IMR-90 (cell line): ENCODE data around the gene LEPR. TPM values are rescaled to one million over a fixed set of nuclear protein-coding genes. Genes with fewer than 3 reads are reported as not detected.

Experiments
- ATAC-seq: fragments of 200-7000 bp; cut with Tn5 transposase; 2 replicates; pipeline ENCODE4 v1.9.1; 2020; ENCODE audit warnings: low read depth, mild to moderate bottlenecking, moderate library complexity
- BruUV-seq: library from RNA; stranded (reverse); fragments of 400-500 nt; replicated peaks from 2 replicates; lab custom pipeline; 2021; lab: Mats Ljungman, UMichigan
- CTCF ChIA-PET: fragments of 300-600 bp; formaldehyde crosslinking; extraction: SDS; loops from one replicate; lab custom pipeline; 2021; ENCODE audit warnings: antibody characterized with exemption; lab: Yijun Ruan, JAX
- POLR2A ChIA-PET: fragments of 300-600 bp; sonication (Branson Sonifier 250); formaldehyde crosslinking; loops from one replicate; lab custom pipeline; 2022; ENCODE audit warnings: antibody characterized with exemption; ENCODE audit not compliant: unreplicated experiment; lab: Charles Lee
- DNase-seq: peaks from one replicate; pipeline ENCODE4 v3.0.0; 2013
- H2AFZ ChIP-seq: replicated peaks from 2 replicates; pipeline ENCODE3; 2013; ENCODE audit warnings: low read length, mild to moderate bottlenecking; ENCODE audit not compliant: poor library complexity
- H2AK5ac ChIP-seq: 2 replicates; pipeline ENCODE4 v1.6.1; 2013; ENCODE audit warnings: low read depth, low read length, inconsistent platforms
- H2AK9ac ChIP-seq: replicated peaks from 2 replicates; pipeline ENCODE3; 2013; ENCODE audit warnings: mild to moderate bottlenecking, low read depth, low read length, moderate library complexity; ENCODE audit not compliant: poor library complexity
- H2BK120ac ChIP-seq: 2 replicates; pipeline ENCODE4 v1.6.1; 2013; ENCODE audit warnings: low read depth, low read length, inconsistent platforms
- H2BK15ac ChIP-seq: 3 replicates; pipeline ENCODE4 v1.6.1; 2013; ENCODE audit warnings: low read depth, low read length, inconsistent platforms
- H2BK20ac ChIP-seq: 2 replicates; pipeline ENCODE4 v1.6.1; 2013; ENCODE audit warnings: low read depth, mild to moderate bottlenecking, inconsistent platforms, low read length, moderate library complexity
- H2BK5ac ChIP-seq: 2 replicates; pipeline ENCODE4 v1.6.1; 2013; ENCODE audit warnings: mild to moderate bottlenecking, low read depth, low read length, inconsistent platforms; ENCODE audit not compliant: poor library complexity, severe bottlenecking
- H3K14ac ChIP-seq: replicated peaks from 2 replicates; pipeline ENCODE4 v1.6.1; 2013; ENCODE audit warnings: low read depth, low read length, inconsistent platforms
- H3K18ac ChIP-seq: 2 replicates; pipeline ENCODE4 v1.6.1; 2013; ENCODE audit warnings: low read depth, low read length, control low read depth
- H3K23ac ChIP-seq: 2 replicates; pipeline ENCODE4 v1.6.1; 2013; ENCODE audit warnings: low read depth, low read length, inconsistent platforms
- H3K27ac ChIP-seq: 2 replicates; pipeline ENCODE4 v1.5.1; 2013; ENCODE audit warnings: mild to moderate bottlenecking, control low read depth, low read length; ENCODE audit not compliant: insufficient read depth
- H3K27me3 ChIP-seq: 2 replicates; pipeline ENCODE4 v1.6.1; 2013; ENCODE audit warnings: low read length; ENCODE audit not compliant: control insufficient read depth, insufficient read depth
- H3K36me3 ChIP-seq: 2 replicates; pipeline ENCODE4 v1.6.1; 2013; ENCODE audit warnings: low read length, mixed read lengths; ENCODE audit not compliant: control insufficient read depth, insufficient read depth
- H3K4ac ChIP-seq: 2 replicates; pipeline ENCODE4 v1.6.1; 2013; ENCODE audit warnings: low read depth, low read length, inconsistent platforms
- H3K4me1 ChIP-seq: 2 replicates; pipeline ENCODE4 v1.6.1; 2013; ENCODE audit warnings: low read length, mixed read lengths; ENCODE audit not compliant: control insufficient read depth, insufficient read depth
- H3K4me2 ChIP-seq: 2 replicates; pipeline ENCODE4 v1.6.1; 2013; ENCODE audit warnings: low read depth, mild to moderate bottlenecking, control low read depth, low read length, moderate library complexity
- H3K4me3 ChIP-seq: 2 replicates; pipeline ENCODE4 v1.5.1; 2013; ENCODE audit warnings: low read depth, mild to moderate bottlenecking, control low read depth, low read length, moderate library complexity; ENCODE audit not compliant: insufficient read depth
- H3K56ac ChIP-seq: 2 replicates; pipeline ENCODE4 v1.6.1; 2013; ENCODE audit warnings: low read length, inconsistent platforms; ENCODE audit not compliant: insufficient read depth; ENCODE audit errors: extremely low read depth
- H3K79me1 ChIP-seq, 2 experiments: 2 replicates each; pipeline ENCODE4 v1.6.1; 2013; ENCODE audit warnings: low read length in 2 of 2, inconsistent platforms in 1 of 2, low read depth in 1 of 2
- H3K9ac ChIP-seq: 2 replicates; pipeline ENCODE4 v1.6.1; 2013; ENCODE audit warnings: low read depth, low read length, control low read depth
- H3K9me1 ChIP-seq: 2 replicates; pipeline ENCODE4 v1.6.1; 2013; ENCODE audit warnings: low read length, inconsistent platforms; ENCODE audit not compliant: insufficient read depth
- H3K9me3 ChIP-seq: 2 replicates; pipeline ENCODE4 v1.6.1; 2013; ENCODE audit warnings: low read length; ENCODE audit not compliant: control insufficient read depth, insufficient read depth
- H4K20me1 ChIP-seq: 2 replicates; pipeline ENCODE4 v1.6.1; 2013; ENCODE audit warnings: low read length, inconsistent platforms; ENCODE audit not compliant: insufficient read depth
- H4K5ac ChIP-seq: 2 replicates; pipeline ENCODE4 v1.6.1; 2013; ENCODE audit warnings: mild to moderate bottlenecking, low read depth, low read length, control low read depth
- H4K8ac ChIP-seq, 2 experiments: 2 replicates each; pipeline ENCODE4 v1.6.1; 2013; ENCODE audit warnings: low read depth in 2 of 2, low read length in 2 of 2, control low read depth in 1 of 2, inconsistent platforms in 1 of 2
- H4K91ac ChIP-seq: 2 replicates; pipeline ENCODE4 v1.6.1; 2013; ENCODE audit warnings: low read depth, low read length, inconsistent platforms; ENCODE audit not compliant: insufficient read depth
- RCOR1 ChIP-seq: IDR thresholded peaks from 2 replicates; pipeline ENCODE4 v1.6.1; 2012; ENCODE audit warnings: mild to moderate bottlenecking, low read length, improper control_type of control experiment; ENCODE audit not compliant: insufficient replicate concordance
- RFX5 ChIP-seq: IDR thresholded peaks from 2 replicates; pipeline ENCODE4 v1.8.0; 2012; ENCODE audit warnings: low read depth, mild to moderate bottlenecking, low read length, moderate library complexity
- SMC3 ChIP-seq: fragments of 150-350 bp; IDR thresholded peaks from 2 replicates; pipeline ENCODE4 v1.6.1; 2016; ENCODE audit warnings: low read depth, mild to moderate bottlenecking, antibody characterized with exemption, low read length, moderate library complexity
- WGBS, 2 experiments: methylation state at CpG; one replicate each; pipeline versions ENCODE4 v1.1.5 to v1.1.7; 2013; ENCODE audit warnings: missing lambda C conversion rate in 2 of 2; ENCODE audit not compliant: insufficient read length in 1 of 2; ENCODE audit errors: extremely low coverage in 2 of 2; 5-methylcytosine and 5-hydroxymethylcytosine counted together
- dilution Hi-C: fragments of 300-500 bp; cut with HindIII; formaldehyde crosslinking; loops from one replicate; pipeline ENCODE4 v1.14.3; 2018; ENCODE audit warnings: low sequenced_read_pairs; ENCODE audit not compliant: unreplicated experiment
- in situ Hi-C: fragments of 300-500 bp; cut with MboI; formaldehyde crosslinking; loops from 3 replicates; pipeline ENCODE4 v1.14.3; 2019; ENCODE audit warnings: low sequenced_read_pairs, inconsistent platforms, mixed read lengths
- intact Hi-C: fragments of 100-400 bp; cut with micrococcal nuclease; formaldehyde crosslinking; loops from 2 replicates; pipeline ENCODE4 v1.10.0; 2022
- polyA plus RNA-seq, 3 experiments: library from polyadenylated mRNA; depleted of rRNA; stranded (reverse); fragments of >200 nt; gene quantifications; 2 replicates each; pipeline ENCODE4 v1.2.3, GENCODE V29; 2012; ENCODE audit warnings: low replicate concordance in 1 of 3
- total RNA-seq: library from RNA; depleted of rRNA; stranded (reverse); fragments of >200 nt; gene quantifications from 2 replicates; pipeline ENCODE4 v1.2.3, GENCODE V29; 2012

The LEPR gene
- total and polyA plus RNA-seq, 2 of the 4 experiments (the other 2 are of a cell fraction) = 2.1 to 8.8 TPM

- no peak overlapping the region for H3K23ac ChIP-seq
- H3K9me1 ChIP-seq = no peaks in the 10 kb centered on the region
- no TSS peak for BruUV-seq
- no peaks in the 10 kb centered on the region for H3K9me3 ChIP-seq
- no peak overlapping the region for H2BK15ac ChIP-seq
- no peak overlapping the region for H3K4ac ChIP-seq
- no peak overlapping the region for H3K9ac ChIP-seq
- ATAC-seq (peak; percentile 42), DNase-seq (peak; percentile 34)
- WGBS, 2 experiments = 60% methylated on average over 1 of the region's 2 CpGs; no CpG with 5 or more reads in 1 of the 2 experiments
- no peaks in the 10 kb centered on the region for H3K79me1 ChIP-seq
- no peak overlapping the region for H3K4me2 ChIP-seq
- H3K18ac ChIP-seq = no peak overlapping the region
- no peaks in the 10 kb centered on the region for H3K36me3 ChIP-seq
- no peak overlapping the region for H2BK20ac ChIP-seq
- H3K56ac ChIP-seq = no peak overlapping the region
- dilution Hi-C loops (no loop called here), in situ Hi-C loops (no loop called here), intact Hi-C loops (no loop called here)
- H2BK120ac ChIP-seq = no peak overlapping the region
- H4K91ac ChIP-seq = no peak overlapping the region
- no peak overlapping the region for H4K8ac ChIP-seq
- no peaks in the 10 kb centered on the region for H4K20me1 ChIP-seq
- CTCF ChIA-PET = no interaction called here
- no peak overlapping the region for H2AK5ac ChIP-seq
- no peak overlapping the region for H2AFZ ChIP-seq
- H3K4me3 ChIP-seq = no peak overlapping the region
- H3K27ac ChIP-seq = no peak overlapping the region
- no peak overlapping the region for H3K14ac ChIP-seq
- POLR2A ChIA-PET = no interaction called here
- no peak overlapping the region for H2BK5ac ChIP-seq
- H3K4me1 ChIP-seq = no peaks in the 10 kb centered on the region
- no peaks in the 10 kb centered on the region for H3K27me3 ChIP-seq
- H2AK9ac ChIP-seq = no peak overlapping the region
- no peak for TF ChIP-seq RCOR1
- no peak for TF ChIP-seq RFX5
- no peak for TF ChIP-seq SMC3
- H4K5ac ChIP-seq = no peak overlapping the region
These were observed 27.1 kb upstream of the LEPR start for GRCh38 chr1:65393347-65393746.
